GM10847 (cell line): ENCODE results near the gene ALDH1B1.
A peak's percentile ranks its signal among the peaks of the same experiment; 100 is the strongest.

Experiments used
- POLR2A ChIP-seq: IDR thresholded peaks from 2 replicates; pipeline ENCODE4 v1.6.1; 2011; ENCODE audit not compliant: insufficient read length; ENCODE audit errors: extremely low read depth

The ALDH1B1 gene

GRCh38 chr9:38392235-38393127, at the start of gene ALDH1B1:
Gene ALDH1B1, plus strand, starts transcription at chr9:38392702. Its CDS starts 3,047 bp downstream, at chr9:38395749.
- peak; percentile 36 for TF ChIP-seq POLR2A

GRCh38 chr9:38343037-38343436, 49.5 kb upstream of the ALDH1B1 start:
- no peak for TF ChIP-seq POLR2A

- no peak for TF ChIP-seq POLR2A
Measured at GRCh38 chr9:38343552-38343951, 49.0 kb upstream of the ALDH1B1 start.

- no peak for TF ChIP-seq POLR2A
Measured at GRCh38 chr9:38344566-38345324, 47.8 kb upstream of the ALDH1B1 start.

GRCh38 chr9:38345851-38346755, 46.4 kb upstream of the ALDH1B1 start:
- no peak for TF ChIP-seq POLR2A

GRCh38 chr9:38346811-38347210, 45.7 kb upstream of the ALDH1B1 start:
- TF ChIP-seq POLR2A = no peak

- no peak for TF ChIP-seq POLR2A
Measured at GRCh38 chr9:38347271-38347671, 45.2 kb upstream of the ALDH1B1 start.

GRCh38 chr9:38347946-38348345, 44.6 kb upstream of the ALDH1B1 start:
- TF ChIP-seq POLR2A = no peak

- no peak for TF ChIP-seq POLR2A
Measured at GRCh38 chr9:38350529-38350928, 42.0 kb upstream of the ALDH1B1 start.

GRCh38 chr9:38352530-38353328, 39.8 kb upstream of the ALDH1B1 start:
- TF ChIP-seq POLR2A = no peak

GRCh38 chr9:38355115-38355514, 37.4 kb upstream of the ALDH1B1 start:
- TF ChIP-seq POLR2A = no peak

GRCh38 chr9:38355517-38356120, 36.9 kb upstream of the ALDH1B1 start:
- no peak for TF ChIP-seq POLR2A

- TF ChIP-seq POLR2A = no peak
Measured at GRCh38 chr9:38356851-38357250, 35.7 kb upstream of the ALDH1B1 start.
